ENCODE data around the gene SLC23A3.

- TF ChIP-seq CTCF (IDR thresholded peaks at IDR 0.05; ENCODE audit: low read length) (no peak), EZH2phosphoT487 (IDR thresholded peaks at IDR 0.05; ENCODE audit: low read length) (no peak), EZH2 (optimal IDR thresholded peaks at IDR 0.05; ENCODE audit: low read depth, low read length) (no peak)
These were observed 1.8 kb downstream of the SLC23A3 start for GRCh38 chr2:219167997-219168396.
